Activated T-helper 9 cell treated with anti-CD3 and anti-CD28 coated beads, Interleukin-2, amount 50 U/mL, for 16 hours (primary cell): ENCODE measurements around the gene UPP1.
A peak's percentile ranks its signal among the peaks of the same experiment; 100 is the strongest.

ENCODE experiments used
- DNase-seq: peaks from one replicate; pipeline ENCODE4 v3.0.0-alpha.2; 2020; ENCODE audit warnings: low read depth

The UPP1 gene

DNA sequence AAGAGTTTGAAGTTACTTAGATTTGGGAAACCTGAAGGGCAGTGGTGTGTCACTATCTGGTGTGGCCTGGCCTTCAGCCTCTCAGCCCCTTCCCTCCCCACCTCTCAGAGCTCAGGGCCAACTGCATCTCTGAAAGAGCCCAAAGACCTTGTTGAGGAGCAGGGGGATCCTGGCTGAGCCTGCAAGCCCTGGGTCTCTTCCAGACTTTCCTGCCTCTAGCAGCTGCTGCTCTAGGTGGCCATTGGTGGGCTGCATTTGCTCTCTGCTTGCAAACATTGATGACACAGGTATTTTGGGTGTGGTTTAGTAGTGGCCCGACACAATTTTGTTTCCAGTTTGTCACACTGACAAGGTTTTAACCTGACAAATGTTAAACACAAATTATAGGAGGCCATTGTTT is 3.1 kb upstream of the UPP1 start:
- DNase-seq, result no peak

DNA sequence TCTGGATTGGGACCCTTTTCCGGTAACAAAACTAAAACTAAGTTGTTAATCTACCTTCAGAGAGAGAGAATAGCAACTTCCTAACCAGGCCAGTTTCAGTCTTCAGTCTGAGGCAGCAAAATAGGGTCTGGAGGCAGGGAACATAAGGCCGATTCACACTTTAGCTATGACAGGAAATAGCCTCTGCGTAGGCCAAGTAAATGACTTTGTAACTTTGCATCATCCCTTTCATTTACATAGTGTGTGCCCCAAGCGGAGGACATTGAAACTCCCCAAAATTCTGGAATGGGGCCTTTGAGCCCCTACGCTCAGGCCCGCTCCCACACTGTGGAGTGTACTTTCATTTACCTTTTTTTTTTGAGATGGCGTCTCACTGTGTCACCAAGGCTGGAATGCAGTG is 1.7 kb upstream of the UPP1 start:
- no peak for DNase-seq

DNA sequence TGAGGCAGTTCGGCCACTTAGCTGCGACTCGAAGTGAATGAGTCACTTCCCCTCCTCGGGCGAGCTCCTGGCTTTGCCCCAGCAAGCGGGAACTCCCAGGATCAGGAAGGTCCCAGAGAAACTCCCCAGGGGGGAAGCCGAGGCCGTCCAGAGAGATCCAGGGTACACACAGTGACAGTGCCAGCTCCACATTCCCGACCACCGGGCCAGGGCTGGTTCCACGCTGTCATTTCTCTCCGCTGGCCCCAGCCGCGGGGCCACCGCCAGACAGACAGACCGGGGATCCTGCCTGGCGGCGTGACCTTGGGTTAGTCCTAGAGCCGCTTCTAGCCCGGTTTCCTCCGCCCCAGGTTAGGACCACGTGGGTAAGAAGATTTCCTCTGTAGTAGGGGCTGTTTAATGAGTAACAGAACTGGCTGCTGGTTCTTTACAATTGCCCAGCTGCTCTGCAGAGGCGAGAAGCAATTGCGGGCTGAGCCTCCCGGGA is 463 bp upstream of the UPP1 start:
- DNase-seq, result no peak

DNA sequence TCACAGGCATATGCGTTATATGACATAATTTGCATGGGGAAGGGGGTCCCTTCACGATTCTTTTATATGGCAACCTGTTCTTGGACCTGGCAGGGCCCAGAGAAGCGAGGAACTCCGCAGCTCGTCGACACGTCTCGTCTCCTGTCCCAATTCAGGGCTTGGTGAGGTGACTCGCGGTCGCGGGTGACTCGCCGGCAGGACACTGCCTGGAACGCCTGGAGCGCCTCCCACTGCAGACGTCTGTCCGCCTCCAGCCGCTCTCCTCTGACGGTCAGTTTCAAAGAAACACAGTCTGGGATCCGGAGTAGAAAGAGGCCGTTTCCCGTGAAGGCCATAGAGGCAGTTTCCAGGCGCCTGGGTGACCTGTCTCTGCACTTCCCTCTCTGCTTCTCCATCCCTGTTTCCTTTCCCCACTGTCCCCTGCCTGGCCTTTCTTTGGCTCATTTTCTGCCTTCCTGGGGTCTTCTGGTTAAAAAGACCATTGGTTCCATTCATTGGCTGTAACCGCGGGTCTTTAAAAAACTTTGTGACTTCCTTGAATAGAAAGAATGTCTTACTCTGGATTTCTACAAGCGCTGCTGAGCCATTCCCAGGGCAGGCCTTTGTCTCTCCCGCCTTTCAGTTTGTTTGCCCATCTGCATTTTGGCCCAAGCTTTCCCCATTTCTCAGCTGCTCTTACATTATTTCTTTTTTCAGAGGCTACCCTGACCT is 1.2 kb downstream of the UPP1 start:
- DNase-seq, result no peak

DNA sequence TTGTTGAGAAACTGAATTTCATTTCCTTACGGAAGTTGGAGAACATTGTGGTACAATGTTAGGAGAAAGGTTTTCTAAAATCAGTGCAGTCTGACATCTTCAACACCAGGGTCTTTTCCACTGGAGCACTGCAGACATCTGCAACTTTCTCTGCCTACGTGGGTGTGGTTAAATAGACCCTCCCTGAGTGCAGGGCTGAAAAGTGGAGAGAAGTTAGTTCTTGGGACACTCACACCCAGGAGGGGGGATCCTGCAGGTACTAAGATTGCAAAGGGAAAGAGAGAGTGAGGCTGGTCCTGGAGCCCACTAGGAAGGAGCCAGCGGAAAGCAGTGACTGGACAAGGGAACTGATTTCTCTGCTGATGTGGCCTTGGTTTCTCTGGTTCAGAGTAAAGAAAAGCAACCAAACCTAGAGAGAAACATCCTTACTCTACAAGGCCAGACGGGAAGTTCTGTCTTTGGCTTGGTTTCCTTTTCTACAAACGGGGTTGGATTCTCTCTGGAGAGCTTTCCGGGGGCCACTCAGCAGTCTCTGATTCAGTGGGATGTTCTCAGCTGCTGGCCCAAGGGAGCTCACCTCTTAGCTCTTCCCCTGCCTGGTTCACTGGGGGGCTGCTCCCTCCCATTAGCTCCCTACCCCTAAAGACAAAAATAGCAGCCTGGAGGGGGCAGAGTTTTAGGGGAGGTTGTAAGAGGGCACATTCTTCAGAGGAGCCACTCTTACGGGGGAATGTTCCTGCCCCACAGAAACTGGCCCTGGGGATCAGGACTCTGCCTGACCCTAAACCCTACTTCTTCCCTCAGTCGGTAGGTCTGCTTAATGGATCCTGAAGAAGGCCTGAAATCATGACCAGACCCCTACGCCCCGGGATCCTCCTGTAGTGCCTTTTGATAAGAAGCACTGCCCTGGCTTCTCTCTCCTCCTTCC is 2.7 kb downstream of the UPP1 start:
- DNase-seq, result no peak

DNA sequence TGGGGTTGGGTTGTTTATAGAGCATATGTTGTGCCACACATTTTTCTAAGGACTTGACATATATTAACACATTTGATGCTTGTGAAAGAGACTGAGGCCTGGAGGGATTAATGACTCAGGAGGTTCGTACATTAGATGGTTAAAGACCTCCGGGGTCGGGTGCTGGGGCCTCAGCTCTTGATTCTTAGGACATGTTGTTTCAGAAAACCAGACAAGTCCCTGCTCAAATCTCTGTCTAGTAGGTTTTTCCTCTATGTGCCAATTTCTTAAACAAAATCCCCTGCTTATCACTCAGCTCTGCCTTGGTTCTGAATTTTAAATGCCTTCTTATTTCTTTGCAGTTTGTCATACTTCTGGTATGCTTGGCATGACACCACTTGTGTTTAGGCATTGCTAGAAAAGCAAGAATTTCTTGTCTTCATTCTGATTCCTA is 5.8 kb downstream of the UPP1 start:
- no peak for DNase-seq

DNA sequence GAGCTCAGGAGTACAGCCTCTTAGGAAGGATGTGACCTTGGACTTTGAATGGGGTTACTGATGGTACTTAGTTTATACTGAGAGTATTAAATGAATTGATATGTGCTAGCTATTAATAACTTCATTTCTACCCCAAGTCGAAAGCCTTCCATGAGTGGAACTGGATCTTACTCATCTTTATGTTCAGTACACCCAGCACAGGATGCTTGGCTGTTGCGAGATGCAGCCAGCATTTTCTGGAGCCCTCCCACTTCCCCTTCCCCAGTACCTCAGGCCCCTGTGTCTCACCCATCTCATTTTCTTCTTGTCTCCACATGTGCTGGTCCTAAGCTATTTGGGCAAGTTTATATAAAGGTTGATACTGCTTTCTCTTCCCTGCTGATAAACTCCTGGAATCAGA is 7.2 kb downstream of the UPP1 start:
- DNase-seq, result no peak

DNA sequence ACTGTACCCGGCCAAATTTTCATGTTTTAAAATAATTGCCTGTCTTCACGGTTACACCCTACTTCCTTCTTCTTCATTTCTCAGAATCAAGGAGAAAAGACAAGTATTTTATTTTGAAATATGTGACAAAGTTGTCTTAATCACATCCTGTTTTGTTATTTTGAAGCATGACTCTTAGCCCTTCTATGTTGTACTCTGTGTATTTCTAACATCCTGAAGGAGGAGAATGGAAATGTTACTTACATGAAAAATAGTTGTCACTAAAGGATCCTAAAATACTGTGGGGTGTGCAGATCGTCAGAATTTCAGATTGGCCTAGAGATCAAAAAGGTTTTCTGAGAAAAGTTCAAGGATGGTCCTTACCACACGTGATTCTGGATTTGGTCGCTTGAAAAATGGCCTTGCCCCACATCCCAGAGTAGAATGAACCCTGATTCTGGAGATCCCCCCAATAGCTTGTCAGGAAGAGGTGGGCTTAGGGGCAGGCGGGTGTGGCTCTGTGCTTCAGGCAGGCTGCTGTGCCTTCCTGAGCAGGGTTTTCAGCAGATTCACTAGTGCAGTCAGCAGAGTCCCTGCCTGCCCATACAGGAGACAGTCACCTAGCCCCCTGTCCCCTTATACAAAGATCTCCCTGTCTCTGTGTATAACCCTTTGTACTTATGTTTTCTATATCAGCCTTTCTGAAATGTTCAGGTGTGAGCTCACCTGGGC is 8.6 kb downstream of the UPP1 start:
- no peak for DNase-seq

DNA sequence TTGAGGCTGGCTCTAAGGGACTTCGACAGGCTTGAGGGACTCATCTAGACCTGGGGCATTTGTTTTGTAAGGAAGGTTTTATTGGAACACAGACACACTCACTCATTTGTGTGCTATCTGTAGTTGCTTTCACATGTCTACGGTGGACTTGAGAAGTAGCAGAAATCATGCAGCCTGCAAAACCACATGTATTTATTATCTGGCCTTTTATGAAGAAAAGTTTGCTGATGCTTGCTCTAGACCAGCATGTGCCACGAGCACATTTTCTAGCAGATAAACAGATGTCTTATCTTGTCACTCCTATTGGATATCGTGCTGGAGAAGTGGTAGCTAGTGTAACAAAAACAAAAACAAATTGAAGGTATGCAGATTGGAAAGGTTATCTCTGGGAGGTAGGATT is 9.8 kb downstream of the UPP1 start:
- DNase-seq, result no peak

DNA sequence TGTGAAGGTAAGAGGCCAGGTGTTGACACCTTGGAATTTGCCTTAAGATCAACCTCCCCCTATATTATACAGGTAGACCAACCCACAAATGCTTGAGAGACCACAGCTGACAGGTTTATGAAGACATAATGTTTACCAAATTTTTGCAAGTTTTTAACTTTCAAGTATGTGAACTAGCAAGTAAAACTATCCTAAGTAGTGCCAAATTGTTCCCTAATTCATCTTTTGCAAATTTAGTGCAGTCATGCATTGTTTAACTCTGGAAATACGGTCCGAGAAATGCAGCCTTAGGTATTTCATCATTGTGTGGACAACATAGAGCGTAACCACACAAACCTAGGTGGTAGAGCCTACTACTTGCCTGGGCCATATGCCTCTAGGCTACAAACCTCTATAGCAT is 10.7 kb downstream of the UPP1 start:
- no peak for DNase-seq

DNA sequence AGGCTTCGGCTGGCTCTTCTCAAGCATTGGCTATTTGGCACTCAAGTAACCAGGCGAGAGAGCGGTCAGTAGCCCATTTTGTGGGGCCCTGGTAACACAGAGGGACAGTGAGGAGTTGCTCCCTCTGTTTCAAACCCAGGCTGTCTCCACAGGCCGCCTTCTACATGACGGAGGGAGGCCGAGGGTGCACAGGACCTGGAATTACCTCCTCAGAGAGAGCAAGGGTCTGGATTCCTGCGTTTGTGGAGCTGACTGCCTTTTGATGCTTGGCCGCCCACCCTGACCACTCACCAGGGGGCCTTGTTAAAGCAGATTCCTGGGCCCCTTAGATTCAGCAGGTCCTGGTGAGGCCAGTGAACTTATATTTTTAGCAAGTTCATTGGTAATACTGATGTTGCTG is 12.3 kb downstream of the UPP1 start:
- no peak for DNase-seq

DNA sequence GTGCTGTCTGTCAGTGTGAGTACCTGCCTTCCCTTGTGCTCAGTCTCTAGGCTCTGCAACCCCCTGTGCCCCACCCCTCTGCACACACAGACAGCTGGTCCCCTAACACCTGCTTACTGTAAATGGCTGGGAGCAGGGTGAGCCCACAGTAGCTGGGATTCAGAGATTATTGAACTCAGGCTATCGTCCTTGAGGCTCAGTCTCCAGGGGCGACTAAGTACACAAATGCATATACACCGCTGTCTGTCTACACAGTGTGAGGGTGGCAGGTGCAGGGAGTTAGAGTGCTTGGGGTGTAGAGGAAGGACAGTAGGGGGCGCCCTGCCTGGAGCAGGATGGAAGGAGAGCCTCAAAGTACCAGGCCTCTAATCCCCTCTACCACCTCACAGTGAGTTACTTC is 12.9 kb downstream of the UPP1 start:
- DNase-seq, result no peak

DNA sequence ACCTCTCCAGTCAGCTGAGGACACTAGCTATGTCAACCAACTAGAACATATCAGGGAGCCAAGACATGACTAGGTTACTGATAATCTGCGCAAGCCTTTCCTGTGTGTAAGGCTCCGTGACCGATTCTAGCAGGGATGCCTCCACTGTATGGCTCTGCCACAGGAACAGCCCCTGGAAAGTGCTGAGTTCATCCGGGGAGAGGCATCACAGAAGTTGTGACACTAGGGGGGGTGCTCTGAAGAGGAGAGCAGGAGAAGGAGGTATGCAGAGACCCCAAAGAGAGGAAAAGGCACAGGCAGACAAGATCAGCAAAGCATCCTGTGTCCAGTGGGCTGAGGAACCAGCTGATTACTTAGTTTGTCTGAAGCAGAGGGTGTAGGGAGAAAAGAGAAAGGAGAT is 13.5 kb downstream of the UPP1 start:
- no peak for DNase-seq

DNA sequence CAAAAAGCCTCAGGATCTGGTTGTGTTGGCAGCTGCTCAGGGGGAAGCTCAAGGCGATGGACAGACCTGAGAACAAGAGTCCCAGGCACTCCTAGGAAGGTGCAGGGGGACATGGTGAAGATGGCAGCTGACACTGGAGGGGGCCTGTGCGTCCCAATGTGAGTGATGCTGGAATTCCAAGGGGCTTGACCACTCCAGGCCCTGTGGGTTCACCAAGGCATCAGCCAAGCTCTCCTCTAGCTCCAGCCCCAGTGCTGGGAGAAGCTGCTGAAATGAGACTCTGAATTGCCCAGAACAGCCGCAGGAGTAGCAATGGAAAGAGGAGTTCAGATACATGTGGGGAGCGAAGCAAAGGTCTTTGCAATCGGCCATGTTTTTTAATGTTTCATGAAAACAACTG is 16.0 kb downstream of the UPP1 start:
- DNase-seq, result no peak

DNA sequence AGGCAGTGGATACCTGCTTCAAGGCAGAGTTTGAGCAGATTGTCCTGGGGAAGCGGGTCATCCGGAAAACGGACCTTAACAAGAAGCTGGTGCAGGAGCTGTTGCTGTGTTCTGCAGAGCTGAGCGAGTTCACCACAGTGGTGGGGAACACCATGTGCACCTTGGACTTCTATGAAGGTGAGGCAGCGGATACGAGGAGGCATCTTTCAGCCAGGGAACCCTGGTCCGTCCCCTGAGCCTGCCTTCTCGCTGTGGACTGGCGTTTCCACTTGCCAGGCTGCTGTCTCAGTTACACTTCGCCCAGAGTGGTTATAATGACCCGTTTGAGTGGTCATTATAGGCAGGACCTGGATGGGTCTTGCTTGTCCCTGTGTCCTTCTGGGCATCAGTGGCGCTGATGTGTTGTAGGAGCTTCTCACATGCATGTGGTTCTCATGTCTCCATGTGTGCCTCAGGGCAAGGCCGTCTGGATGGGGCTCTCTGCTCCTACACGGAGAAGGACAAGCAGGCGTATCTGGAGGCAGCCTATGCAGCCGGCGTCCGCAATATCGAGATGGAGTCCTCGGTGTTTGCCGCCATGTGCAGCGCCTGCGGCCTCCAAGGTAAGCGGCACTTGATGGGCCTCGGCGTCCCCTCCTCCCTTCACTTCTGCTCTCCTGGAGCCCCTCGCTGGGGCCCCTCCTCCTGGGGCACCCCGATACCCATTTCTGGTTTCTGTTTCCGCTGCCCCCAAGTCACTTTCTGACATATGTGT is 18.0 kb downstream of the UPP1 start:
- DNase-seq, result no peak

DNA sequence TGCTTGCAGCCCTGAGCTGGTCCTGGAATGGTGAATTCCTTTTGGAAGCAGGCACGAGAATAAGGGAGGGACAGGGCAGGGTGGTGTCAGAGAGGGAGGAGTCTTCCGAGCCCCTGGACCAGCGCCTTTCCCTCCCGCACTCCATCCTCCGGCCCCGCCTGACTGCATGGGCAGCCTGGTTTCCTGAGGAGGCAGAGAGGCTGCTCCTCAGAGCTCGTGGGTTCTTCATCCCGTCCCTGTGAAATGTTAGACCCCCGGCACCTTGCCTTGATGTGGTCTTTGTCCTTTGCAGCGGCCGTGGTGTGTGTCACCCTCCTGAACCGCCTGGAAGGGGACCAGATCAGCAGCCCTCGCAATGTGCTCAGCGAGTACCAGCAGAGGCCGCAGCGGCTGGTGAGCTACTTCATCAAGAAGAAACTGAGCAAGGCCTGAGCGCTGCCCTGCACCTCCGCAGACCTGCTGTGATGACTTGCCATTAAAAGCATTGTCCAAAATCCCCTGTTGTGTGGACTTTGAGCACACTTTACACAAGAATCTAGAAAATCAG is 18.9 kb downstream of the UPP1 start:
- no peak for DNase-seq

DNA sequence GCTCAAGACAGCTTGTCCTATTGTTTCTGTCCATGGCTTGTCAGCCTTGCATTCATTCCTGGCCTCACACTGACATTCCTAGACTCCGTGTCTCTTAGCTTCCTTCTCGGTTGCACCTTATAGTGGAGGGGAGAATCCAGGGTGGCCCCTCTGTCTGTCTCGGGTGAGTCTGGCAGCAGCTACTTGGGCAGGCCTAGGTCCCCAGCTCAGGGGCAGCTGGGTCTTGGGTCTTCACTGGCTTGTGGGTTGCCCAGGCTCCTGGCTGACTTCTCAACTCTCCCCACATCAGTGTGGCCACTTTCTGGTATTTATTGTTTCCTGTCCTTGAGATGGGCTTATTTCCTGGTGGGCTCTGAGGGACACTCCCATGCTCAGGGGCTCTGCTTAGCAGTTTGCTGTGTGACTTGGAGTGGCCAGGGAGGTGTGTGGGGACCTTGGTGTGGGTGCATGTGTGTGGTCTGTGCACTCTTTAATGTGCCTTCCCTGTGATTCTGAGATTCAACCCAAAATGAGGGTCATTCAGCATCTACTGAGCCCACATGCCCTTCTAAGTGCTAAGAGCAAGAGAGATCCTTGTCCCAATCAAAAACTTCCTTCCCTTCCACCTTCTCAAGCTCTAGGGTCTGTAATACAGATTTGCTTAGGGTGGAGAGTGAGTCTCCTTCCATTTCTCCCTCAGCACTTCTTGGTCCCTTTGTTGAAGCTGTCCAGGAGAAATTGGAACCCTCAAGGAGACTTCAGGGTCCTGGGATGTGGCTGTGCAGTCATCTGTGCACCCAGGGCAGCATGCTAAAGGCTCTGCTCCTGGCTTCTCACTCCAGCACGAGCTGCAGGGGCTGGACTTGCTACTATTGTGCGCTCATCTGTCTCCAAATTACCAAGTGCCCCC is 20.1 kb downstream of the UPP1 start:
- no peak for DNase-seq

DNA sequence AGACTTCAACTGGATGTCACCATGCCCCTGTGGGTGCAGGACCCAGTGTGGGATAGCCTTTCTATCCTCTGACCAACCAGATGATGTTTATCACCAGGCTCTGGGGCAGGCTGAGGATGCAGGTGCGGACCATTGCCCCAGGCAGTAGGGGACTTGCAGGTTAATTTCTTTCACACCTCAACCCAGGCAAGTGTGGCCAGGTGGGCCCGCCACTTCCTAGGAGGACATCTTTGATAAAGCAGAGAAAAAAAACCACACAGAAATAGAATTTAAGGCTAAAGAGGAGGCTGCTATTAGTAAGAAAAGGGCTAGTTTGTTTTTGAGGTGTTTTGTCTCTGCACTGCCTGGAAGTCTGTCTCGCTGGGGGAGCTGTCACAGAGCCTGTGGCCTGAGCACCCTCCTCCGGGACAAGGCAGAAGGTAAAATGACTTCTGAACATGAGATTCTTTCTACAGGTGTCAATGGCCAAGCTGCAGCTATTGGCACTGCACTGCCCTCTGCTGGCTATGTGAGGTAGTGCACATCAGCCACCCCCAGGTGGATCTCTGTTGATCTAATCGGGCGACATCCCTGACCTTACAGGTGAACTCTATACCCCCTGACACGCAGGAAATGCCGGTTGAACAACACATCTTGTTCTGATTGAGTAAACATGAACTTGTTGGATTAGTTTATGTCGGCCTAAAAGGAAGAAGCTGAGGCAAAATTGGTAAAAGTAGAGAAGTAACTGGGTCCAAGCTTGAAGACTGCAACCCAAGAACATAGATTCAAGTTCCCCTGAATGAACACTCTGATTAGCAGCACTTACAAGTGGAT is 21.0 kb downstream of the UPP1 start:
- peak; percentile 77 for DNase-seq

DNA sequence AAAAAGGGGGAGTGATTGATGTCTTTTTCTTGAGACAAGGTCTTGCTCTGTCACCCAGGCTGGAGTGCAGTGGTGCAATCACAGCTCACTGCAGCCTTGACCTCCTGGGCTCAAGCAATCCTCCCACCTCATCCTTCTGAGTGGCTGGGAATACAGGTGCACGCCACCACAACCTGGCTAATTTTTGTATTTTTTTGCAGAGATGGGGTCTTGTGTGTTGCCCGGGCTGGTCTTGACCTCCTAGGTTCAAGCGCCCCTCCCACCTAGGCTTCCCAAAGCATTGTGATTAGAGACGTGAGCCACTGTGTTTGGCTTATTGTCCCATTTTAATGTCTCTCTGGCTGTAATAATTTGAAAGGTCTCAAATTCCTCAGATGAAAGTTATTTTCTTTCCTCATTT is 21.8 kb downstream of the UPP1 start:
- DNase-seq, result no peak

DNA sequence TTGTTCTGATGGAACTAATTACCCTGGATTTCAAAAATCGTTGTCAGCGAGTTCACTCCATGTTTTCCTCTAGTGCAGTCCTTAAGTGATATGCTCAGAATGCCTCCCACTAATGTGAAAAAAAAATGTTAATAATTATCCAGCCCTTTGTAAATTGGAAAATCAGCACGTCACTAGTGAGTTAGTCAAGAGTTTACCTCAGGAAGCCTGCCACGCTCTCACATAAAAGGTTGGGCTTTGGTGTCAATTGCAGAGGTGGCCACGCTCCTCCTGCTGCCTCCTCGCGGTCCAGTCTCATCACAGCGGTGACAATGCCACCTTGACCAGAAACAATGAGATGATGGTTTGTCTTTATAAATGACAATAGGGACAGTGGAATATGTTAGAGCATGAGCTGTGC is 22.5 kb downstream of the UPP1 start:
- DNase-seq, result no peak
